Ishikawa (cell line): Measurements from ENCODE around the gene IL13RA2.

Experiments
- CEBPB ChIP-seq: IDR thresholded peaks from 2 replicates; pipeline ENCODE4 v1.6.1; 2012
- CREB1 ChIP-seq: IDR thresholded peaks from 2 replicates; pipeline ENCODE4 v1.6.1; 2012; ENCODE audit warnings: low read depth
- EGR1 ChIP-seq: IDR thresholded peaks from 2 replicates; pipeline ENCODE4 v1.6.1; 2012
- EP300 ChIP-seq: IDR thresholded peaks from 2 replicates; pipeline ENCODE4 v1.6.1; 2012; ENCODE audit warnings: borderline replicate concordance
- NFIC ChIP-seq: IDR thresholded peaks from 2 replicates; pipeline ENCODE4 v1.6.1; 2012
- RAD21 ChIP-seq: IDR thresholded peaks from 2 replicates; pipeline ENCODE4 v1.6.1; 2012; ENCODE audit warnings: low read depth
- REST ChIP-seq: IDR thresholded peaks from 2 replicates; pipeline ENCODE4 v1.6.1; 2012; ENCODE audit warnings: low read depth, mild to moderate bottlenecking
- TAF1 ChIP-seq: IDR thresholded peaks from 2 replicates; pipeline ENCODE4 v1.6.1; 2012; ENCODE audit warnings: low read depth, mild to moderate bottlenecking
- TCF12 ChIP-seq: IDR thresholded peaks from 2 replicates; pipeline ENCODE4 v1.6.1; 2012; ENCODE audit warnings: low read depth
- TEAD4 ChIP-seq: IDR thresholded peaks from 2 replicates; pipeline ENCODE4 v1.6.1; 2012
- YY1 ChIP-seq: IDR thresholded peaks from 2 replicates; pipeline ENCODE4 v1.6.1; 2012; ENCODE audit warnings: low read depth
- ZBTB7A ChIP-seq: IDR thresholded peaks from 2 replicates; pipeline ENCODE4 v1.6.1; 2012; ENCODE audit warnings: low read depth
- TF ChIP-seq, protein P1 (sequence below): IDR thresholded peaks from 2 replicates; pipeline ENCODE4 v1.6.1; 2012

- TF ChIP-seq EP300 (no peak), TCF12 (no peak), RAD21 (no peak), EGR1 (no peak), TEAD4 (no peak), CREB1 (no peak), TAF1 (no peak), CEBPB (no peak), ZBTB7A (no peak), YY1 (no peak), NFIC (no peak), REST (no peak)
- TF ChIP-seq, protein P1, sequence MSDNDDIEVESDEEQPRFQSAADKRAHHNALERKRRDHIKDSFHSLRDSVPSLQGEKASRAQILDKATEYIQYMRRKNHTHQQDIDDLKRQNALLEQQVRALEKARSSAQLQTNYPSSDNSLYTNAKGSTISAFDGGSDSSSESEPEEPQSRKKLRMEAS = no peak
These were observed 14.6 kb upstream of the IL13RA2 start for GRCh38 chrX:115031989-115032388.
